Right renal cortex interstitium (tissue), 3 donors: ENCODE data around the gene TMEM213. TPM values are rescaled to one million over a fixed set of nuclear protein-coding genes. Genes with fewer than 3 reads are reported as not detected.

ENCODE experiments used
- DNase-seq, 3 donors: peaks; one replicate each; pipeline ENCODE4 v3.0.0-alpha.2; 2013; ENCODE audit warnings: low read depth in 3 of 3, low spot score in 2 of 3
- polyA plus RNA-seq, 3 donors: library from polyadenylated mRNA; unstranded; fragments of 120-200 nt; gene quantifications; one replicate each; pipeline ENCODE4 v1.2.1, GENCODE V29; 2013; ENCODE audit not compliant: insufficient read length in 3 of 3

TMEM213 gene
- polyA plus RNA-seq, 3 donors = 43.9 to 48.0 (median 44.4) TPM

GRCh38 chr7:138837627-138838026 lies 39.8 kb downstream of the TMEM213 start:
- DNase-seq = peak in 1 of 3 donors; percentile 8

GRCh38 chr7:138838166-138838565 lies 40.4 kb downstream of the TMEM213 start:
- DNase-seq = no peak

- no peak for DNase-seq
Measured at GRCh38 chr7:138842111-138842510, 44.3 kb downstream of the TMEM213 start.

GRCh38 chr7:138843632-138844580 lies 46.1 kb downstream of the TMEM213 start:
- no peak for DNase-seq

GRCh38 chr7:138845711-138846110 lies 47.9 kb downstream of the TMEM213 start:
- DNase-seq = no peak

GRCh38 chr7:138848056-138848980 lies 50.5 kb downstream of the TMEM213 start:
- DNase-seq = no peak

GRCh38 chr7:138849701-138850100 lies 51.9 kb downstream of the TMEM213 start:
- DNase-seq = no peak

GRCh38 chr7:138852469-138852868 lies 54.7 kb downstream of the TMEM213 start:
- DNase-seq = no peak

GRCh38 chr7:138853448-138853847 lies 55.7 kb downstream of the TMEM213 start:
- no peak for DNase-seq

- DNase-seq = no peak
Measured at GRCh38 chr7:138854115-138854645, 56.4 kb downstream of the TMEM213 start.

GRCh38 chr7:138857728-138858127 lies 59.9 kb downstream of the TMEM213 start:
- no peak for DNase-seq

GRCh38 chr7:138861051-138861450 lies 63.3 kb downstream of the TMEM213 start:
- no peak for DNase-seq

GRCh38 chr7:138863931-138864330 lies 66.1 kb downstream of the TMEM213 start:
- no peak for DNase-seq

- no peak for DNase-seq
Measured at GRCh38 chr7:138864667-138865066, 66.9 kb downstream of the TMEM213 start.

- DNase-seq = no peak
Measured at GRCh38 chr7:138865843-138866242, 68.0 kb downstream of the TMEM213 start.

GRCh38 chr7:138866353-138866752 lies 68.6 kb downstream of the TMEM213 start:
- DNase-seq = no peak

GRCh38 chr7:138867744-138868143 lies 70.0 kb downstream of the TMEM213 start:
- no peak for DNase-seq

GRCh38 chr7:138868711-138869110 lies 70.9 kb downstream of the TMEM213 start:
- DNase-seq = no peak

- no peak for DNase-seq
Measured at GRCh38 chr7:138869353-138869752, 71.6 kb downstream of the TMEM213 start.

- no peak for DNase-seq
Measured at GRCh38 chr7:138871065-138871813, 73.4 kb downstream of the TMEM213 start.

- DNase-seq = no peak
Measured at GRCh38 chr7:138871814-138872090, 74.0 kb downstream of the TMEM213 start.
